Osteocyte (in vitro differentiated cells): ENCODE results near the gene IL23R. TPM values are rescaled to one million over a fixed set of nuclear protein-coding genes. Genes with fewer than 3 reads are reported as not detected.
"Not testable (repeated sequence)": the region's sequence is repeated elsewhere in the genome, so short reads cannot be mapped to it uniquely, and the experiment has no call there.

Source experiments
- DNase-seq: peaks from one replicate; pipeline ENCODE4 v3.0.0; 2021; ENCODE audit warnings: mixed read lengths; ENCODE audit not compliant: unreplicated experiment; ENCODE audit errors: extremely low spot score
- H3K27ac Mint-ChIP-seq: one replicate; pipeline ENCODE4 v1.8.0; 2021; ENCODE audit warnings: mild to moderate bottlenecking, mixed read lengths; ENCODE audit not compliant: unreplicated experiment
- H3K27me3 Mint-ChIP-seq: one replicate; pipeline ENCODE4 v1.8.0; 2021; ENCODE audit warnings: mixed read lengths; ENCODE audit not compliant: unreplicated experiment
- H3K36me3 Mint-ChIP-seq: one replicate; pipeline ENCODE4 v1.8.0; 2021; ENCODE audit warnings: mixed read lengths; ENCODE audit not compliant: unreplicated experiment
- H3K4me1 Mint-ChIP-seq: one replicate; pipeline ENCODE4 v1.8.0; 2021; ENCODE audit warnings: mixed read lengths; ENCODE audit not compliant: unreplicated experiment
- H3K4me3 Mint-ChIP-seq: one replicate; pipeline ENCODE4 v1.8.0; 2021; ENCODE audit warnings: mild to moderate bottlenecking, moderate library complexity, mixed read lengths; ENCODE audit not compliant: unreplicated experiment
- H3K9me3 Mint-ChIP-seq: one replicate; pipeline ENCODE4 v1.8.0; 2021; ENCODE audit warnings: mixed read lengths; ENCODE audit not compliant: unreplicated experiment
- CTCF ChIP-seq: fragments of 200-600 bp; sonication (generic); IDR thresholded peaks from 2 replicates; pipeline ENCODE4 v1.5.0; 2021; ENCODE audit warnings: antibody characterized with exemption, mild to moderate bottlenecking, moderate library complexity
- total RNA-seq: library from RNA; stranded (reverse); gene quantifications from 2 replicates; pipeline ENCODE4 v1.2.1, GENCODE V29; 2021

IL23R gene
- total RNA-seq, 1 donor from 2014 or later: not detected

DNA sequence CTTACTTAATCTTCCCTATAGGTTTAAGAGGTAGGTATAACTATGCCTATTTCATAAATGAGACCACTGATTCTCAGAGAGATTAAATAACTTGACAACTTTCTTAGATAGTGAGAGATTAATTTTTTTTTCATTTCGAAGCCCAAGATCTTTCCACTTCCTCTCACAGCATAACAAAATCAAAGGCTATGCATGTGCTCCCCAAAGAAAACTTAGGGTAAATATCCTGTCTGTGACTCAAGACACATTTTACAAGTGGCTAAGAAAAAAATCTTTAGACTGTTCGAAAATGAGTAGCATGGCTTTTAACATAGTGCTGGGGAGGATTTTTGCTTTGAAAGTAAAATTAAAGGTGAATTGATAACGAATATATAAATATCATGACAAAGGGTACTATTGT is 23.3 kb upstream of the IL23R start:
- Mint-ChIP-seq H3K4me3 (no peak overlapping the region), H3K36me3 (no peaks in the 10 kb centered on the region), H3K27ac (no peak overlapping the region), H3K9me3 (no peaks in the 10 kb centered on the region), H3K4me1 (no peaks in the 10 kb centered on the region), H3K27me3 (peaks cover 11% of the 10 kb centered on the region)
- DNase-seq: no peak
- TF ChIP-seq CTCF: no peak

DNA sequence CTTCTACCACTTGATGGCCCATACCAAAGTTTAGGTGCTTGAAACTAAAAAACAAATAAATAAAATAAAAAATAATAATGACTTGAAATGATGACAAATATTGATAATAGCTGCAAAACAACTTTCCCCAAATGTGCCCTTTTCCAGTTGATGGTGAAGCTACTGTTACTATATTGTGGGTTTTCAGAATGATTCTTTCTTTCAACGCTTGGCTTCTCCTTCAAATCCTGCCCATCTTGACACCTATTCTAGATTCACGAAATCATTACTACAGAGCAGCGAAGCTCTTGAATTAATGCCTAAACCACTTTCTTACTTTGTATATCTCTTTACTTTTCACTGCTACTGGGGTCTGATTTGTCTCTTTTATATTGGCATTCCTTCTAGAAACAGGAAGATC is 22.3 kb upstream of the IL23R start:
- Mint-ChIP-seq H3K4me1 (peaks cover 1% of the 10 kb centered on the region), H3K27me3 (peaks cover 11% of the 10 kb centered on the region), H3K9me3 (no peaks in the 10 kb centered on the region), H3K27ac (no peak overlapping the region), H3K36me3 (no peaks in the 10 kb centered on the region), H3K4me3 (no peak overlapping the region)
- TF ChIP-seq CTCF: no peak
- no peak for DNase-seq

GRCh38 chr1:67144696-67145095 is 21.6 kb upstream of the IL23R start:
- Mint-ChIP-seq H3K4me1 (peaks cover 5% of the 10 kb centered on the region), H3K36me3 (no peaks in the 10 kb centered on the region), H3K9me3 (no peaks in the 10 kb centered on the region), H3K4me3 (no peak overlapping the region), H3K27me3 (peaks cover 15% of the 10 kb centered on the region), H3K27ac (no peak overlapping the region)
- TF ChIP-seq CTCF: peak; percentile 33
- DNase-seq: no peak

- no peak overlapping the region for H3K27ac Mint-ChIP-seq
- peaks cover 21% of the 10 kb centered on the region for H3K27me3 Mint-ChIP-seq
- H3K4me1 Mint-ChIP-seq: peaks cover 5% of the 10 kb centered on the region
- no peaks in the 10 kb centered on the region for H3K9me3 Mint-ChIP-seq
- DNase-seq: no peak
- no peak overlapping the region for H3K4me3 Mint-ChIP-seq
- TF ChIP-seq CTCF: no peak
- no peaks in the 10 kb centered on the region for H3K36me3 Mint-ChIP-seq
Measured at GRCh38 chr1:67146101-67146500, 20.2 kb upstream of the IL23R start.

DNA sequence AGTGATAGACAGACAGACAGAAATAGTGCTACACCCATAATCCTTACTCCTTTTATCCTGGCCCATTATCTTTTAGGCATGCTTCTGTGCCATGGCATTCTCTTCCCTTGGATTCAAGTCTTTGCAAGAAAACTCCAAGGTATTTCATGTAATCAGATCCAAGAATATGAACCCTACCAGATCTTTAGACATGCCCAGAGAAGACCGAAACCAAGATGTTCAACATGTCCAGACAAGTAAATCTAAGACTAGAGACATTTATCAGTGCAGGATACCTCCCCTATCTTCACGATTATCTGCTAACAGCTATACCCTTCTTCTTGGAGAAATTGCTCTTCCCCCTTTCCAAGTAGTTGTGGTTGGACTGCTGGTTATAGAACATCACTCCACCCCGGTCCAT is 19.7 kb upstream of the IL23R start:
- Mint-ChIP-seq H3K36me3 (no peaks in the 10 kb centered on the region), H3K9me3 (no peaks in the 10 kb centered on the region), H3K4me3 (no peak overlapping the region), H3K27me3 (peaks cover 25% of the 10 kb centered on the region), H3K4me1 (peaks cover 5% of the 10 kb centered on the region), H3K27ac (no peak overlapping the region)
- no peak for DNase-seq
- TF ChIP-seq CTCF: no peak

GRCh38 chr1:67147973-67148372 is 18.3 kb upstream of the IL23R start:
- H3K27me3 Mint-ChIP-seq: peaks cover 34% of the 10 kb centered on the region
- H3K9me3 Mint-ChIP-seq, DNase-seq, H3K4me3 Mint-ChIP-seq, H3K4me1 Mint-ChIP-seq, H3K27ac Mint-ChIP-seq, H3K36me3 Mint-ChIP-seq: not testable (repeated sequence)
